NCI-H524 (cell line): Measurements from ENCODE around the gene ZFHX3.

ENCODE experiments used
- DNase-seq, 2 experiments: peaks; one replicate each; lab custom pipeline; 2025; lab: John Stamatoyannopoulos, UW

Gene ZFHX3

GRCh38 chr16:73037845-73038570, 9.9 kb downstream of the ZFHX3 start:
- DNase-seq = no peak

- DNase-seq = peak in 1 of 2 experiments; percentile 46
These were observed 10.6 kb downstream of the ZFHX3 start for GRCh38 chr16:73037331-73037745.

GRCh38 chr16:73036074-73036826, 11.7 kb downstream of the ZFHX3 start:
- DNase-seq = peak; percentile 51 to 75

GRCh38 chr16:73034374-73034773, 13.6 kb downstream of the ZFHX3 start:
- DNase-seq = no peak

- peak; percentile 63 to 80 for DNase-seq
These were observed 14.5 kb downstream of the ZFHX3 start for GRCh38 chr16:73033271-73033998.

GRCh38 chr16:73032541-73033270, 15.2 kb downstream of the ZFHX3 start:
- DNase-seq = no peak

- no peak for DNase-seq
These were observed 15.9 kb downstream of the ZFHX3 start for GRCh38 chr16:73031984-73032383.

GRCh38 chr16:73031155-73031866, 16.6 kb downstream of the ZFHX3 start:
- no peak for DNase-seq

- no peak for DNase-seq
These were observed 19.1 kb downstream of the ZFHX3 start for GRCh38 chr16:73028721-73029361.

- DNase-seq = no peak
These were observed 19.7 kb downstream of the ZFHX3 start for GRCh38 chr16:73028263-73028662.

GRCh38 chr16:73027685-73028111, 20.2 kb downstream of the ZFHX3 start:
- no peak for DNase-seq

GRCh38 chr16:73026754-73027684, 20.9 kb downstream of the ZFHX3 start:
- no peak for DNase-seq

- DNase-seq = no peak
These were observed 22.1 kb downstream of the ZFHX3 start for GRCh38 chr16:73025856-73026210.

- no peak for DNase-seq
These were observed 22.6 kb downstream of the ZFHX3 start for GRCh38 chr16:73025151-73025855.

GRCh38 chr16:73024571-73025105, 23.3 kb downstream of the ZFHX3 start:
- DNase-seq = no peak

- DNase-seq = no peak
These were observed 24.0 kb downstream of the ZFHX3 start for GRCh38 chr16:73023752-73024570.

- no peak for DNase-seq
These were observed 24.6 kb downstream of the ZFHX3 start for GRCh38 chr16:73023320-73023719.

- no peak for DNase-seq
These were observed 25.4 kb downstream of the ZFHX3 start for GRCh38 chr16:73022534-73022933.
